NCI-H1105 (cell line): Measurements from ENCODE around the gene SERPINA12.
"Not testable (repeated sequence)": the region's sequence is repeated elsewhere in the genome, so short reads cannot be mapped to it uniquely, and the experiment has no call there.

ENCODE experiments used
- DNase-seq: peaks from one replicate; lab custom pipeline; 2025; lab: John Stamatoyannopoulos, UW

SERPINA12 gene

DNA sequence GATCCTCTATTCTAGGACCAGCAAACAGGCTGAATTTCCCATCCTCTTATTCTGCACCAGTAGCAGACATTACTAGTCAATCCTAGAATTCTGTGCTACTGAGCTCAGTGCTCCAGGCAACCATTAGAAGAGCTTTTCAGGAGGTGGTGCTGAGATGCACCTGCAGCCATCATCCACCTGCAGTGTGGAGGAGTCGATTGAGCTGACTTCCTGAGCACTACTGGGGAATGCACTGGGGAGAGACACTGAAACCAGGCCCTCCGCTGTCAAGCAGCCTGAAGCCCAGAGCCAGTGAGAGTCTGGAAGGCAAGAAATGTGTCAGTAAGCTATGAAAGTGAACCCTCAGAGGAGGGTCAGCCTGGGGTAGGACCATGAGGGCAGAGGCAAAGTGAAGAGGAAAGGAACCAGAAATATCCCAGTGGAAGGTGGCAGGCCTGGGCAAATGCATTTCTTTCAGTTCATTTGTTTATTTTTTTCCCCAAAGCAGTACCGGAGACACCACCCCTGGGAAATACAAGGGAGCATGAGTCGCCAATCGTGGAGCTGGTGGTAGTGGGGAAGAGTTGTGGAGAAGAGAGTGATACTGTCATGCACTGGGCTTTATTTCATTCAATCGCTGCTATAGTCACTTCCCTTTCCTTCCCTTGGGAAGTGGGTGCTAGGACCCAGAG, 28.9 kb upstream of the SERPINA12 start:
- no peak for DNase-seq

DNA sequence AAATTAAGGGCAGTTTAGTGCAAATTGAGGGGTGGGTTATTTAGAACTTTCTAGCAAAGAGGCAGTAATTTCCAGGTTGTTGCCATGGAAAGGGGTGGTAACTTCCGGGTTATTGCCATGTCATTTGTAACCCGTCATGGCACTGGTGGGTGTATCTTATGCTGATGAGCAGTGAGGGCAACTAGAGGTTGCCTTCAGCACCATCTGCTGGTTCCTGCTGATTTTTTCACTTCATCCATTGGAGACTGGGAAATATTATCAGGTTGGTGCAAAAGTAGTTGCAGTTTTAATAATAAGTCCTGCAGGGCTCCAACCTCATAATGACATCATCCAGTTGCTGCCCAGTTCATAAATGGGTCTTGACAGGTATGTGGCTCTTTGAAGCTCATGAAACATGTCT, 27.6 kb upstream of the SERPINA12 start:
- no peak for DNase-seq

DNA sequence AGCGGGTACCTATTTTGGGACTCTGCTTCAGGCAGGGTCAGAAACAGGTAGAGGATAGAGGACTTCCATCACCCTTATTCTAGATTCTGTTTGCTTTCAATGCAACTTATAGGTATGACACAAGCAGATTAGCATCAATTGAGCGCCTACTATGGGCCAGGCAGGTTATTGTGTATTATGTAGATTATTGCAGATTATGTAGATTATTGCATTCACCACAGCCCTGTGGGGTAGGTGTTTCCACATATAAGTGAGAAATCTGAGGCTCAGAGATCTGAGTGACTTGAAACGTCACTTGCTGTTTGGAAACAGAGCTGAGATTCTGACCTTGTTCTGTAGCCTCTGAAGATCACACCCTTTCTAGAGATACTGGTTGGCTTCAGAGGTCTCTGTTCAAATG, 26.2 kb upstream of the SERPINA12 start:
- no peak for DNase-seq

DNA sequence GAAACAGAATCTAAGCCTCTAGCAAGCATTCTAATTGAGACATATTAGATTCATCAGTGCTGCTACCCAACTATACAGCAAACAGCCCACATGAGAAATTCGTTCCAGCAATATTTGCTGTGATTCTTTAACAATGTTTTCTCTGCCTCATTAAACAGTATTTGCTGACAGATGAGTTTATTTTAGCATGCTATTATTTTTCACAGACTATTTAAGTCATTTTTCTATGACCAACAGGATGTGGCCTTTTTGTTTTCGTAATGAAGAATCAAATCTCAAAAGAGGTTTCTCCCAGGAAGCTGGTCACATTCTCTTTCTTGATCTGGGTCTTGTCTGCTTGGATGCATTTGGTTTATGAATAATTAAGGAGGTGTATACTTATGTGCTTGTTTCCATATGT, 23.2 kb upstream of the SERPINA12 start:
- DNase-seq: no peak

DNA sequence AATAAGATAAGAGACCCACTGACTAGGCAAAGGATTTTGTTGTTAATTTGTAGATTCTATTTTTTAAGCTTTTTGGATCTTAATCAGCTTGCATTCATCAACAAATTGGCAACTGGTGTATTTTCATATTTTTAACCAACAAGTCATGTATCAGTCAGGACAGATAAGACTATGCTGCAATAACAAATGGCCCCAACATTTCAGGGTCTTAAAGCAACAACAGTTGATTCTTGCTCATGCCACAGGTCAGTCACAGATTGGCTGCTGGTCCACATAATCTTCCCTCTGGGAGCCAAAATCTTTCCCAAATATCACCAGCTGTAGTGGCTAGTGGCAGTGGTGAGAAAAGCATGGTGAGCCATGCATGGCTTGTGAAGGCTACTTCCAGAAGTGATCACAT, 21.9 kb upstream of the SERPINA12 start:
- DNase-seq: no peak

DNA sequence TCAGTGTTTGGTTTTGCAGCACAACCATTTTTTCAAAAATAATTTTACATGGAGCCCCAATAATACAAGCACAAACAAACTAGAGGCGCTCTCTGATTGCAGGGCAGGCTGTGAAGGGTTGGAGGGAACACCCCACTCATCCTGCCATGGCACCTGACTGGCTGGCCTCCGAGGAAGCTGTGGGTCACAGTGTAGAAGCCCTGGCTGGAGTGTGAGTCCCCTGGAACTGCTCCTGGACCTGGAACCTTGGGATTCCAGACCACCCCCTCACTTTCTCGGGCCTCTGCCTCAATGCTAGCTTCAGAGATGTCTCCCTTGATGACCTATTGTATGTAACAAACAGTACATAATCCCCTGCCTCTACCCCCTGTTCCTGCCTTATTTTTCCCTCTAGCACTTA, 14.8 kb upstream of the SERPINA12 start:
- no peak for DNase-seq

DNA sequence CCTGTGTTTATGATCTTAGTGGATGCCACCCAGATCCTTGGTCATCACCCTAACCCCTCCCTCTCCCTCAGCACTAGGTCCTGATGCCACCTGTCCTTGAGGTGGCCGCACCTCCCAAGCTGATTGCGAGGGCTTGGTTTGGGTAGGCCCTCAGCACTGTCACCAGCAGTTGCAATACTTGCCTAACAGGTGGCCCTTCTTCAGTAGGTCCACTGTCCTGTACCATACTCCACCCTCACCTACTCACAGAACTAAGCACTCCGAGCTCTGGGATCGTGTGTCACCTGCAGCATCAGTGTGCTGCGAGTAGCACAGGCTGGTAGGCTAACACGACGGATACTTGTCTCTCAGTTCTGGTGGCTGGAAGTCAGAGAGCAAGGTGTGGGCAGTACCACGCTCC, 14.0 kb upstream of the SERPINA12 start:
- DNase-seq: no peak

DNA sequence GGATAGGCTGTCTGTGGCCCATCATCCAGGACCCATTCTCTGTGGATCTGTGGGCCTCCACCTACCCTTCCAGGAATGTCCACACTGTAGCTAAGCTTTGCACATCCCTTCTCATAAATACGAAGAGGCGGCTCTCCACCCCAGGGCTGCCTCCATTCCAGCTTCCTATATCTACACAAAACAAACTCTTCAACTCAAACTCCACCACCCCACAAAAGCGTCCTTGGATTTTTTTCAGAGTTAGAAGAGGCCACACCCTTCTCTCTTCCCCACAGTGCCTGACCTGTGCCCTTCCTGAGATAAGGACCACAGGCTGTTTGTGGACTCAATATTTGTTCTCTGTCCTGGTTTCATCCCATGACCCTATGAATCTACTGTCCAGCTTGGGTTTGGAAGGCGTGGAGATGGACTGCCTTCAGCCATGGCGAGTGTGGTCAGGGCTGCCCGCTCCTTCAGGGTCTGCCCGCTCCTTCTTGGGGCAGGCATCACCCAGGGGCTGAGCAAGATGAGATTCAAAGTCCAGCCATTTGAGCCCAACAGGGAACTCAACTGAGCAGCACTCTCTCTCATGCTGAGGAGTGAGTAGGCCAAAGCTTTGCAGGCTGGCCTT, 13.0 kb upstream of the SERPINA12 start:
- DNase-seq: no peak

DNA sequence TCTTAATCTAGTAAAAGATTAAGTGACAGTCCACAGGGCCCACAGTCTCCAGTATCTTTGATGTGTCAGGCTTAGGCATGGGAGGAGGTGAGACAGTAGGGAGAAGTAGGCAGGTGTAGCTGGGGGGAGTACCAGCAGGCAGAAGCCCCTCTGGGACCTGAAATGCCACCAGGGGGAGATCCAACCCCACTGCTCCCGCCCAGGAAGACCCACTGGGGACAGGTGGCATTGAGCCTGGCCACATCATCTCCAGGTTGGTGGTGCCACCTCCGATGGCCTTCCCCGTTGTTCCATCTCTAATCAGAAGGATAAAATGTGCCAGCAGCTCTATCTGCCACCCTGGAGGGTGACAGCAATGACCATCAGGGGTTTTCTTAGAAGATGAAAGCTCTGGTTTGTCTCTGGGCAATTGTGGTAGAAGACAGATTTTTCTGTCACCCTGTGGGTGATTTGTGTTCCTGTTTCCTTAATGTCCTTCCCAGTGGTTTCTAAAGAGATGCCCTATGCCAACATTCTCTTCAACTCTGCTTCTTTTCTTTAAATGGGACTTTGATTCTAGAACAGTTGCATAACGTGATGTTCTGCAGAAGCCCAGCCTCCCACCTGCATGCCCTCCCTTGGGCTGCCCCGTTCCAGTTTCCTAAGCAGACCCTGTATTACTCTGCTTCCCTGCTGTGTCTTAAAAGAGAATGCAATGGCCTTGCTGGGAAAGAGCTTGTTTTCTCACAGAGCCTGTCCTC, 12.3 kb upstream of the SERPINA12 start:
- DNase-seq: no peak

DNA sequence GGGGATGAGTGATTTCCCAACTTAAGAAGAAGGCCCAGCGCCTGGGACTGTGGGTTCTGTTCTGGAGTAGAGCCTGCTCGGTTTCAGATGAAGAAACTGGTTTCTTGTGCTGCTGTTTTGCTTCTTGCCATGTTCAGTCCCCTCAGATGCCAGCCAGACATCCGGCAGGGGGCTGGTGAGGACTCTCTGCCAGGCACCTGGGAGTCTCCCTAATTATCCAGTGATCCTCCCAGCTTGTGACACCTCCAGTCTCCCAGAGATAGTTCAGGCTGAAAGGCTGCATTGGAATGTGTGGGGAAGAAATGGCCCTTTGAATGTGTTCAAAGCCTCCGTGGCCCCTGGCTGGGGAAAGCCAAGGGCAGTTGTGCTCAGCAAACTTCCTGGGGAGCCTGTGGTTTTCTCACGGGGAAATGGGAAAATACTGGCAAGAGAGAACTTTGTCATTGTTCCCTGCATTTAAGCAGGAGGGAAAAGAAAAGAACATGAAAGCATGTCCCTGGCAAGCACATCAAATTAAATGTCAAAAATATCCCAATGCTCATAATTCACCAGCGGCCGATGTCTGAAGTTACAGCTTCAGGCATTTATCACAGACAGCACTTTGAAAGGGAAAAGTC, 8.5 kb upstream of the SERPINA12 start:
- DNase-seq: no peak

DNA sequence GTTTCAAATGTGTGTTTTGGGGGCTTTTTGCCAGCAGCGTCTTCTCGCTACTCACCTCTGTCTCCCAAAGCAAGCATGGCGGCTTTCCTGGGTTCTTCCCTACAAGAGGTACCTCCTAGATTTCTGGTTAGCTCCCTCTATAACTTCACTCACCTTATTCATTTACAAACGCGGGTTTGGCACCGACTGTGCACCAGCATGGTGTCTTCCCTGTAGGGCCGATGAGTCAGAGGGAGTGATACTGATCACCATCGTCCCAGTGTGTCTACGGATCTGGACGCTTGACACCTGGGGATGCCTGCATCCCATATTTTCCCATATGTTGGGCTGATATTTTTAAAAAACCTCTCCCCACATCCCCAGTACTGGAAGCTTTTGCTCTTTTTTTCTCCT, 8.0 kb upstream of the SERPINA12 start:
- DNase-seq: no peak

DNA sequence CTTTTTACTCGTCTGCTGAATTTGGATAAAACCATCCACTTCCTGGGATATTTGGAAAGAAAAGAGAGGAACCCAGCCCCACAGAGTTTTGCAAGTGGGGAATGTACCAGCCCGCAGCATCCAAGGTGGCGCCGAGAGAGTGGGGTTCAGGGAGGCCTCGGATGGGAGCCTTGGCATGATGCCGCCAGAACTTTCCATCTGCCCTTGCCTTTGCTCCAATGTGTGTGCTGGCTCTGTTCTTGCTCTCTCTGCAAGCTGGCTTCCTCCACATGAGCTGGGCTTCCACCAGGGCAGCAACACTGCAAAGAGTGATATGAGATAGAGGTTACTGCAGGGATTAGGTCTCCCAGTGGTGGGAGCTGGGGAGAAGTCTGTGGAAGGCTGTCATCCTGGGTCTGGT, 6.6 kb upstream of the SERPINA12 start:
- DNase-seq: no peak

DNA sequence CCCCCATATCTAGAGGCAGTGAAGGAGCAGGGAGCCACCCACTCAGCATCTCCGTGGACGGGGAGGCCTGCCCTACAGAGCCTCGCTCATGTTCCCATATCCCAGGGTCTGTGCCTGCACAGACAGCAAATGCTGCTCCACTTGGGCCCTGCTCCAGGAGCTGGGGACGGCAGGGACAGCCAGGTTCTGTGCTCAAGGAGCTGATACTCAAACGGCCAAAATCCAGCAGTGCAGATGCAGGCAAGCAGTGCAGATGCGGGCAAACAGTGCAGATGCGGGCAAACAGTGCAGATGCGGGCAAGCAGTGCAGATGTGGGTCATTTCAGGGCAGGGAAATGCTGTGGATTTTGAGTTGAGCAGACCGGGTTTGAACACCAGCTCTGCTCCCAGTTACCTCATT, 6.2 kb upstream of the SERPINA12 start:
- DNase-seq: no peak

DNA sequence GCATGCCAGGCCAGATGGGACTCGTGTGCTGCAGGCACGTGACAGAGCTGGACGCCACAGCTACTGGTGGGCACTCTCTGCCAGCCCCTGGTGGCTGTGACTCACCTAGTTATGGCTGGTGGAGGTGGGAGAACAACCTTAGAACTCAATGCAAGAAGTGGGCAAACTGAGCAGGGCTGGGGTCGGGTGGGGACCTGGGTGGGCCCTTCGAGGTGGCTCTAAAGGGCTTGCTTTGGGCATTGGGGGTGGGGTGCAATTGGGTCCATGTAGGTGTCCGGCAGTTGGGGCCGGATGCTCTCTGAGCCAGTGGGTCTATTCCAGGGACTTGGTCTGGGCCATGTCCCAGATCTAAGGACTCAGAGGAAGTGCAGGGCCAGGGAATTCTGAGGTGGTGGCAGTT, 5.1 kb upstream of the SERPINA12 start:
- no peak for DNase-seq

DNA sequence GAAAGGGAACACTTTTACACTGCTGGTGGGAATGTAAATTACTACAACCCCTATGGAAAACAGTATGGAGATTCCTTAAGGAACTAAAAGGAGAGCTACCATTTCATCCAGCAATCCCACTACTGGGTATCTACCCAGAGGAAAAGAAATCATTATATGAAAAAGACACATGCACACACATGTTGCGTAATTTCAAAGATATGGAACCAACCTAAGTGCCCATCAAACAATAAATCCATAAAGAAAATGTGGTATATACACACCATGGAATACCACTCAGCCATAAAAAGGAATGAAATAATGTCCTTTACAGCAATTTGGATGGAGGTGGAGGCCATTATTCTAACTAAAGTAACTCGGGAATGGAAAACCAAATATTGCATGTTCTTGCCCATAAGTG, 1.2 kb upstream of the SERPINA12 start:
- not testable (repeated sequence) for DNase-seq

DNA sequence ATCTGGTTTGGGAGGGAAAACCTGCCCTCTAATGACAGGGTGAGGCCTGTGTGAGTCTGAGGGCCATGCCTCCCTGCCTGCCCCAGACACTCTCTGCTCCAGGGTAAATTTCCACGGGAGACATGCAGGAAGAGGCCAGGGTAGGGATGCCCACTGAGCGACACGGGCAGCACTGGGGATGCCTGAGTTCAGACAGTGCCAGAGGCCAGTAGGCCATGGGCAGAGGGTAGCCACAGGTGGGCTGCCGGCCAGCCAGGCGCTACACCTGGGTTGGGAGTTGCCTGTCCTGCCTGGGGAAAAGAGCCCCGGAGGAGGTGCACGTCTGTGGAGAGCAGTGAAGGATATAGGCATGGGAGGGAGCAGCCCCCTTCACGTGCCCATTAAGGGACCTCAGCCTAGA, 3.6 kb downstream of the SERPINA12 start:
- DNase-seq: no peak

DNA sequence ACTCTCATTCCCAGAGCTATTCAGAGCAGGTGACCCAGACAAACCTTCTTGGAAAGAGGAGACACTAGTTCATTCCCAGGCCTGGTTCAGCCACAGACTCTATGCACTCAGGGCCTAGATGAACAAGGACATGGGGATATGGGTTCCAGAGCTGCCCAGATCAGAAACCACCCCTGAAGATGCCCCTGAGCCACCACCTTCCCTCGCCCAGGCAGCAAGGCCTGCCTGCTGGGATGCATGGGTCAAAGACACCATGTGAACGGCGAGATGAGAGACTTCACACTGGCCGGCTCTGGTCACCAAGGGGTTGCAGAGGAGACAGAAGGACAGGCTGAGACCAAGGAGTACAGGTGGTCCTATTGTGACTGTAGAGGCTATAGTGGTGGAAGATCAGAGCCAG, 4.1 kb downstream of the SERPINA12 start:
- no peak for DNase-seq

DNA sequence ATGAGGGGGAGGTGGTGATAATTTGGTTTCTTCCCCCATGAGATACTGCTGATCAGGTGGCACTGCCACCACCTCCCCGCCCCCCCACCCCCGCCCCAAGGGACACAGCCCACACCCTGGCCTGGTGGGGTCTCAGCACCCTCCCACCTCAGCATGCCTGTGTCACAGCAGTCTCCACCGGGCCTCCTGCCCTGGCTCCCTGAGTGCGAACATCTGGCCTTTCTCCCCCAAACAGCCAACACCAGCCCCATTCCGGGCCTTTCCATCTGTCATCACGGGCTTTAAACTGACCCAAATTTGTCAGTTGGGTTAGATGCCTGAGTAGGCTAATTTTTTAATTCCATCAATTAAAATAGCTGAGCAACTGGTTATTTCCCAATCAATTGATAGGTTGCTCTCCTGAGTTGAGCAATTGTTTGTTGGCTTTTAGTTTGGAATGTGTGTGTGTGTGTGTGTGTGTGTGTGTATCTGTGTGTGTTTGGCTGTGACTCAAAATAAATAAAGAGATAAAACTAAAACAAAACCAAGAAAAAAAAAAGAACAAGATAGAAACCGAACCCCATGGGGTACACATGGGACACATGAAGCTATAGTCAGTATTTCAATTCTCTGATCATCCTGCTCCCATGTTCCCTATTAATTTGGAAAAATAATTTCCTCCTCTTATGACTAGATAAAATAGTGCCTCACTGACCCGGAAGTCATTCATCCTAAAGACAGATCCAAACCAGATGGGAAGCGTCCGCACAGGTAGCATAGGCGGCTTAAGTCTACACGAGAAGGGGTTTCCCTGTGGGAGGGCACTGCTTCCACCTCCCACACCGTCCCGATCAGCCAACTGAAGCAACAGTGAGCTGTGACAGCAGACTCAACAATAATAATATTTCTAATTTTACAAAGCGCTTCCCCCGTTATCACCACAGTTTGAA, 7.4 kb downstream of the SERPINA12 start:
- no peak for DNase-seq

DNA sequence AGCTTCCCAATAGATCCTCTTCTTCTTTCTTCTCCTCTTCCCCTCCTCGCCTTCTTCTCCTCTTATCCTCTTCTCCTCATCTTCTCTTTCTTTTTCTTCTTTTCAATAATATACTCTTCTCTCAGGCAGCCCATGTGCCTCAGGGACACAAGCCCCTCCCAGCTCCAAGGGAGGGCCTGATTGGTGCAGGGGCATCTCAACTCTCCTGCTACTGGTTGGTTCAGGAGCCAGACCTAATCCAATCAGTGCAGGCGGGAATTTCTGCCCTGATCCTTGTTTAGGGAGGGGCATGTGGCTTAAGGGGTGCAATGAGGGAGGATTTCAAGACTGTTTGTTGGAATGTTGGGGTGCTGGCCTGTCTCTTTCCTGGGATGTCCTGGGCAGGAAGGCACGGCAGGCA, 9.0 kb downstream of the SERPINA12 start:
- DNase-seq: no peak

DNA sequence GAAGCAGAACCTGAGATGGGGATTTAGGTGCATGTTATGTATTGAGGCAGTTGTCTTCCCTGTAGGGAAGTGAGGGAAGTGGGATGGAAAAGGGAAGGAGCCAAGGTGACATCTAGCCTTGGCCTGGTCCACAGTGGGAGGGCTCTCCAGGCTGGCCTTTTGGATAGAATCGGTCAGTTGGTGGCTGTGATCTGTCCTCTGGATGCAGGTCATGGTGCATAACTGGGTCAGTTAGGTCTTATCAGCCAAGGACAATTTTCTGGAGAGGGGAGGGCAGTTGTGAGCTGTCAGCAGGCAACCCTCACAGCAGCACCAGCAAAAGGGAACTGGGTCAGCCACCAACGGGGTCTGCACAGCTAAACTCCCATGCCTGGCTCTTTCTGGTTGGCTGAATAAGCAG, 9.6 kb downstream of the SERPINA12 start:
- no peak for DNase-seq

DNA sequence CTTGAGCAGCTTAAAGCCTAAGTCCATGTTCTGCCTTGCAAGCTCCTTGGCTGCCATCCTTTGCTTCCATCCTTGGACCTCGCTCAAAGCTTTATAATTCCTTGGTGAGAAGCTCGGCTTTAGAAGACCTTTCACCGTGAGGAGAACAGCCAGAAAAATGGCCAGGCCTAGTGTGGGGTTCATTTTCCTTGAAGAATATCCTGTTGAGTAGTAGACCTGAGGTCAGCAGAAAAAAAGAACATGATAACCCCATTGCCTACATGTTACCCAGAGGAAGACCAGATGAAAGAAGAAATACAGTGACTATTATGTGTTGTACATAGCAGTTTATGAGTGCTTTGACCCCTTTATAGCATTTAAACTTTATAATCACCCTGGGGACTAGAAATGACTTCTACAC, 11.1 kb downstream of the SERPINA12 start:
- DNase-seq: no peak

DNA sequence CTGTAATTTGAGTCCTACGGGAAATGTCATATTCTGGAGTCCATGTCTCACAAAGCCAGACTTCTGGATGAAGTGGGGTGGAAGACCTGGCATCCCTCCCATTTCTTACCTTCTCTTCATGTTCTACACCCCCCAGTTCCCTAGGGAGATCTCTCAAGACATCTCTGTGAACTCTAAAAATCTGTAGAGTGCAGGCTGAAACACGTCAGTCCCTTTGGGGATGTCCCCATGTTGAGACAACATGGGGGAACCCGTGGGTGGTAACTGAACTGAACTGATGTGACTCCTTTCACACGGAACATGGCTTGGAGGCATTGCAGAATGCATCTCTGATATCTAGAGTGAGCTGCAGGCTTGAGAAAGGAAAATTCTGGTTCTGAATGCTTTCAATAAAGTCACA, 15.2 kb downstream of the SERPINA12 start:
- DNase-seq: no peak
